ENCODE measurements around the gene CENPA.
A peak's percentile ranks its signal among the peaks of the same experiment; 100 is the strongest.

CENPA gene

DNA sequence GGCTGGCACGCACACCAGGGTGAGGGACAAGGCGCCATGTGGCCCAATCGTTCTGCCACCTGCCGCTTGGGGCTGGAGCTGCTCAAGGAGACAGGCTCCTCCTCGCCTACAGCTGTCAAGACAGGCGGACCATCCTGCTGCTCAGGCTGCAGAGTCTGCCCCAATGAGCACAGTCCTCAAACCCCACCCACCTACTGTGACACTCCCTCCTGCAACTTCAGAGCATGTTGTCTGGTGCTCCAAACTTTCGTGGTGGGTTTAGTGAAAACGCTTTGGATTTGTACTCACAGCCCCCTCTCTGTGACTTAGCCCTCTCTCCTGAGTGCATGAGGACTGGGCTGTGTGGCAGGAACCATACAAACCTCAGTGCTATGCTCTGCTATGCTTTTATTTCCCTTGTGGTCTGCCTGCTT, 45.0 kb upstream of the CENPA start:
- TF ChIP-seq YY1 (IDR thresholded peaks at IDR 0.05; ENCODE audit: low read depth): no peak
- TF ChIP-seq, protein P1, sequence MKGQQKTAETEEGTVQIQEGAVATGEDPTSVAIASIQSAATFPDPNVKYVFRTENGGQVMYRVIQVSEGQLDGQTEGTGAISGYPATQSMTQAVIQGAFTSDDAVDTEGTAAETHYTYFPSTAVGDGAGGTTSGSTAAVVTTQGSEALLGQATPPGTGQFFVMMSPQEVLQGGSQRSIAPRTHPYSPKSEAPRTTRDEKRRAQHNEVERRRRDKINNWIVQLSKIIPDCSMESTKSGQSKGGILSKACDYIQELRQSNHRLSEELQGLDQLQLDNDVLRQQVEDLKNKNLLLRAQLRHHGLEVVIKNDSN (IDR thresholded peaks at IDR 0.05): no peak
- TF ChIP-seq, protein P2, sequence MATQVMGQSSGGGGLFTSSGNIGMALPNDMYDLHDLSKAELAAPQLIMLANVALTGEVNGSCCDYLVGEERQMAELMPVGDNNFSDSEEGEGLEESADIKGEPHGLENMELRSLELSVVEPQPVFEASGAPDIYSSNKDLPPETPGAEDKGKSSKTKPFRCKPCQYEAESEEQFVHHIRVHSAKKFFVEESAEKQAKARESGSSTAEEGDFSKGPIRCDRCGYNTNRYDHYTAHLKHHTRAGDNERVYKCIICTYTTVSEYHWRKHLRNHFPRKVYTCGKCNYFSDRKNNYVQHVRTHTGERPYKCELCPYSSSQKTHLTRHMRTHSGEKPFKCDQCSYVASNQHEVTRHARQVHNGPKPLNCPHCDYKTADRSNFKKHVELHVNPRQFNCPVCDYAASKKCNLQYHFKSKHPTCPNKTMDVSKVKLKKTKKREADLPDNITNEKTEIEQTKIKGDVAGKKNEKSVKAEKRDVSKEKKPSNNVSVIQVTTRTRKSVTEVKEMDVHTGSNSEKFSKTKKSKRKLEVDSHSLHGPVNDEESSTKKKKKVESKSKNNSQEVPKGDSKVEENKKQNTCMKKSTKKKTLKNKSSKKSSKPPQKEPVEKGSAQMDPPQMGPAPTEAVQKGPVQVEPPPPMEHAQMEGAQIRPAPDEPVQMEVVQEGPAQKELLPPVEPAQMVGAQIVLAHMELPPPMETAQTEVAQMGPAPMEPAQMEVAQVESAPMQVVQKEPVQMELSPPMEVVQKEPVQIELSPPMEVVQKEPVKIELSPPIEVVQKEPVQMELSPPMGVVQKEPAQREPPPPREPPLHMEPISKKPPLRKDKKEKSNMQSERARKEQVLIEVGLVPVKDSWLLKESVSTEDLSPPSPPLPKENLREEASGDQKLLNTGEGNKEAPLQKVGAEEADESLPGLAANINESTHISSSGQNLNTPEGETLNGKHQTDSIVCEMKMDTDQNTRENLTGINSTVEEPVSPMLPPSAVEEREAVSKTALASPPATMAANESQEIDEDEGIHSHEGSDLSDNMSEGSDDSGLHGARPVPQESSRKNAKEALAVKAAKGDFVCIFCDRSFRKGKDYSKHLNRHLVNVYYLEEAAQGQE (IDR thresholded peaks at IDR 0.05; ENCODE audit: low read depth): no peak
- no peak for TF ChIP-seq EP300 (IDR thresholded peaks at IDR 0.05; ENCODE audit: borderline replicate concordance)
- no peak for TF ChIP-seq TAF1 (IDR thresholded peaks at IDR 0.05; ENCODE audit: low read depth)
- no peak for TF ChIP-seq TEAD4 (IDR thresholded peaks at IDR 0.05)
- TF ChIP-seq TCF12 (IDR thresholded peaks at IDR 0.05; ENCODE audit: low read depth): no peak
- no peak for TF ChIP-seq EGR1 (IDR thresholded peaks at IDR 0.05)
- TF ChIP-seq, protein P3, sequence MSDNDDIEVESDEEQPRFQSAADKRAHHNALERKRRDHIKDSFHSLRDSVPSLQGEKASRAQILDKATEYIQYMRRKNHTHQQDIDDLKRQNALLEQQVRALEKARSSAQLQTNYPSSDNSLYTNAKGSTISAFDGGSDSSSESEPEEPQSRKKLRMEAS (IDR thresholded peaks at IDR 0.05): no peak
- TF ChIP-seq RAD21 (IDR thresholded peaks at IDR 0.05; ENCODE audit: low read depth): no peak
- no peak for TF ChIP-seq CREB1 (IDR thresholded peaks at IDR 0.05; ENCODE audit: low read depth)
- no peak for TF ChIP-seq ZBTB7A (IDR thresholded peaks at IDR 0.05; ENCODE audit: low read depth)
- no peak for TF ChIP-seq FOXM1 (IDR thresholded peaks at IDR 0.05; ENCODE audit: borderline replicate concordance, low read depth)
- TF ChIP-seq NFIC (IDR thresholded peaks at IDR 0.05): no peak
- TF ChIP-seq CEBPB (IDR thresholded peaks at IDR 0.05): no peak

DNA sequence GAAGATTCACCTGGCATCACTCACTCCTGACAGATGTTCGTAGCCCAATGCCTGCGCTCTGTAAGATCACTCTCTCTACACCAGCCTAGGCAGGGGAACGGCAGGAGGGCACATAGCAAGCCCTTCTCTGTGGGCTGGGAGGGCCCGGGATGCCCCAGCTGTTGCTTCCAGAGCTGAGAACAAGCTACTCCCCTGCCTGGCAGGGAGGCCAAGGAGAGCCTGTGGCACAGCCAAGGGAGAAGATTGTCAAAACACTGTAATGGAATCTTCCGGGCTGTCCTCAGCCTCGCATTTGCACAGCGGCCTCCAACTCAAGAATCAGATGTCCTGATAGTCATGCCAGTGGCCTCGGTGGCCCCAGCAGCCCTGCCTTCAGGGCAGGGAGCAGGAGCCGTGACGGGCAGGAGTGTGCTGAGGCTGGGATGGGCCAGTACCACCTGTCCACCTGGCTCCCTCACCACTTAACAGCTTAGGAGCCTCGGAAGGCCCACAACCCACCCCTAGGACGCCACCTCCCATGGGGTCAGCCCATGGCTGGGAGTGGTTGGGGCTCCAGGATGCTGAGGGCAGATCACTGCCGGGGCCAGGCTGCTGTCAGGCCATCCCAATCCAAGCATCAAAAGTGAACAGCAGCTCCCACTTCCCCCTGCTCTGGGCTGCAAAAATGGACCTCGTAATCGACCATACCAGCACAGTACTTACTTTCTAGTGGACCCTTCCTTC, 43.6 kb upstream of the CENPA start:
- no peak for TF ChIP-seq NFIC (IDR thresholded peaks at IDR 0.05)
- no peak for TF ChIP-seq ZBTB7A (IDR thresholded peaks at IDR 0.05; ENCODE audit: low read depth)

DNA sequence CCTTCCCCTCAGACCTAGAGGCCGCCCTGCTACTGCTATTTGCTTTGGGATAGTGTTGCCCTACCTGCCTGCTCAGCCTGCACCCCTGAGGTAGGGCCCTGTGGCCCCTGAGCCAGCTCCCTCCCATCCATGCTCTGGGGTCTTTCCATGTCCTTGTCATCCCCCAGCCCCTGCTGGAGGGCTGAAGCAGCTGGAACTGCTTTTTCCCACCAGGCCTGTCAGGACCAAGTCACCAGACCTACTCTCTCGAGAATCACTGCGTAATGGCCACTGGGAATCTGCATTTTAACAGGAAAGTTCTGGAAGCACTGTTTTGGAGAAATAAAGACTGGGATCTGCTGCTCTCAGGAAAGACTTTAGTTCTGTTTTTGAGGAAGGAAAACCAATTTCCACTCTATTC, 42.0 kb upstream of the CENPA start:
- TF ChIP-seq NFIC (IDR thresholded peaks at IDR 0.05) (no peak), RAD21 (IDR thresholded peaks at IDR 0.05; ENCODE audit: low read depth) (no peak), EGR1 (IDR thresholded peaks at IDR 0.05) (no peak), CEBPB (IDR thresholded peaks at IDR 0.05) (no peak), ZBTB7A (IDR thresholded peaks at IDR 0.05; ENCODE audit: low read depth) (no peak), YY1 (IDR thresholded peaks at IDR 0.05; ENCODE audit: low read depth) (no peak)
- TF ChIP-seq, protein P3 (IDR thresholded peaks at IDR 0.05): no peak
- TF ChIP-seq, protein P2 (IDR thresholded peaks at IDR 0.05; ENCODE audit: low read depth): no peak
- TF ChIP-seq, protein P1 (IDR thresholded peaks at IDR 0.05): no peak

DNA sequence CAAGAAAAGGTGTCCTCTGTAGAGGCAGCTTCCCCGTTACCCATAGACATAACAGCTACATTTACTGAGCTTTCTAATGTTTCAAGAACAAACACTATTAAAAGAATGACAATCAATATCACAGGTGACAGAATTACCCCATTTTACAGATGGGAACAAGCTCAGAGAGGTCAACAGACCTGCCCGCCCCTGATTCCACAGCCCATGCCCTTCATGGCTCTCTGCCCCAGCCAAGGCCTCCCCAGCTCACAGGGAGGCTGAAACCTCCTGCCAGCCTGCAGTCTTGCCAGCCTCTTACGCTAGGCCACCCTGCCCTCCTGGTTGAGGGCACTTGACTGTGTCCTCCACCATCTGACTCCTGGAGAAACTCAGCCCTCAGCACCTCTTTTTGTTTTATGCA, 40.9 kb upstream of the CENPA start:
- TF ChIP-seq CREB1 (IDR thresholded peaks at IDR 0.05; ENCODE audit: low read depth): no peak
- TF ChIP-seq FOXM1 (IDR thresholded peaks at IDR 0.05; ENCODE audit: borderline replicate concordance, low read depth): no peak
- TF ChIP-seq NFIC (IDR thresholded peaks at IDR 0.05): no peak
- no peak for TF ChIP-seq EP300 (IDR thresholded peaks at IDR 0.05; ENCODE audit: borderline replicate concordance)

DNA sequence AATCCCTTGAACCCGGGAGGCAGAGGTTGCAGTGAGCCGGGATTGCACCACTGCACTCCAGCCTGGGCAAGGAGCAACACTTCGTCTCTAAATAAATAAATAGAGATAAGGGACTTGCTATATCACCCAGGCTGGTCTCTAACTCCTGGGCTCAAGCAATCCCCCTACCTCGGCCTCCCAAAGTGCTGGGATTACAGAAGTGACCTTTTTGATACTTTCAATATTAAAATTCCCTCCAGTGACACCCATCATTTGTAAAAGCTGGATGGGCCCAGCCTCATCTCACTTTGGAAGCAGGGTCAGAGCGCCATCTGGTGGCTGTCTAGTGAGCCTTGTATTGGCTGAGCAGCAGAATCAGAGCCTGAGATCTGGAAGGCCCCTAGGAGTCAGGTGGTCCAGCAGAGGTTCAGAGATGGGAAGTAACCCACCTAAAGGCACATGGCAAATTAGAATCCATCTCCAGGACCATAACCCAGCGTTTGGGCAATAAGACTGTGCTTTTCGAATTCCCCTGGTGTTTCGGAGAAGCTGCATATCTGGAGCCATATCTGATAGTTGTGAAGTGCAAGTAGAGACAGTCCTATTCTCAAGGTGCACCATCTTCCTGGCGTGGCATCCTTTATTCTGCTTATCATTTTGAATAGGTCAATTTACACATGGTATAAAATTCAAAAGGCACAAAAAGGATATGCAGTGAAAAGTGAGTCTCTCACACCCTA, 40.1 kb upstream of the CENPA start:
- no peak for TF ChIP-seq CREB1 (IDR thresholded peaks at IDR 0.05; ENCODE audit: low read depth)
- peak; percentile 99 for TF ChIP-seq RAD21 (IDR thresholded peaks at IDR 0.05; ENCODE audit: low read depth)

DNA sequence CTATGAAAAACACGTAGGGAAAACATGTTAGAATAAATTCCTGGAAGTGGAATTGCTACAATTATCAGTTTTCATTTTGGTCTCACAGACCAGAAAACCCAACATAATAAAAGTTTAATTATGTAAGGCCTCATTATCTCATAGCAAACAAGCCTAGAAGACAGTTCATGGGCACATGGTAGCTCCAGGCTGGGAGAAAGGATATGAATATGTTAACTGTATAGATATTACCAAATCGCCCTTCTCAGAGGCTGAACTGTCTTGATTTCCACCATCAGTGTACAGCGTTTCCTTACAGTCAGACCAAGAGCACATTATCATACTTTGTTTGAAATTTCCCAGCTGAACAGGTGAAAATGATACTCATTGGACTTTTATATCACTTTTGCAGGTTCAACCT, 38.9 kb upstream of the CENPA start:
- TF ChIP-seq TCF12 (IDR thresholded peaks at IDR 0.05; ENCODE audit: low read depth) (no peak), CREB1 (IDR thresholded peaks at IDR 0.05; ENCODE audit: low read depth) (no peak), CEBPB (IDR thresholded peaks at IDR 0.05) (no peak)
- TF ChIP-seq, protein P2 (IDR thresholded peaks at IDR 0.05; ENCODE audit: low read depth): no peak
